ENCODE data around the gene RBM6.

RBM6 gene

DNA sequence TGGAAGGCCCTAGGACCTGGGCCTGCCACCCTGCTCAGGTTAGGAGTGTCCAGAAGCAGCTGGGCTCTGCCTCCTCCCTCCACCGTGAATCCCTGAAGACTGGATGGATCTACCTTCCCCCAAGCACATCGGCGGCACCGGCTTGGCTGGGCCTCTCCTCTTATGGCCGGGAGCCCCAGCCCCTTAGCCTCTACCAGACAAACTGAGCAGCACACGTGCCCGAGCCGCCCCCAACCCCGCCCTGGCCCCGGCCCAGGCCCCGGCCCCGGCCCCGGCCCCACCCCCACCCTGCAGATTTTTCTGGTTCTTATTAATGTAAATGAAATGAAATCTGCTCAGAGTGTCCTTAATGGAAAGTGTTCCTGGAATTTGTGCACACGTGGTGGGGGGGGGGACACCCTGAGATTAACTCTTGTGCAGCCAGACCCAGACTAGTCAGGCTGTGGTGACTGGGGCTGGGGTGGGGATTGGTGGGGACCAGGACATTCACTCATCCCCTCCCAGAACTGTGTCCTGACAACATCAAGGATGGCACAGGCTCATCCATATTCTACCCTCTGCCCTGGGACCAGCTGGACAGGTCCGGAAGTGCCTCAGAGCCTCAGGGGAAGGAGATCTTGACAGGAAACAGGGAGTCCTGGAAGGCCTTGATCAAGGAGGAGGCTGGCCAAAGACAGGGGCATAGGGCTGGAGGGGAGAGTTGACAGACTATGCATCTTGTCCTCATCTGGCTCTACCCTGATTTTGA is 184.3 kb downstream of the RBM6 start:
- Histone ChIP-seq H3K27me3 (ENCODE audit: insufficient read depth, low read length) (no peaks in the 10 kb centered on the region), H3K4me1 (ENCODE audit: insufficient read depth, low read length) (peaks cover 15% of the 10 kb centered on the region), H3K27ac (ENCODE audit: low read length) (peak overlapping the region; percentile 7), H3K9me3 (ENCODE audit: insufficient read depth, low read depth, low read length) (no peaks in the 10 kb centered on the region), H3K4me3 (ENCODE audit: low read length) (no peak overlapping the region), H3K9ac (ENCODE audit: low read depth, low read length) (peak overlapping the region; percentile 33; the same call in 1 of the 2 replicates), H3K36me3 (ENCODE audit: insufficient read depth, low read depth, low read length) (peaks cover 11% of the 10 kb centered on the region; the same call in 1 of the 2 replicates)

DNA sequence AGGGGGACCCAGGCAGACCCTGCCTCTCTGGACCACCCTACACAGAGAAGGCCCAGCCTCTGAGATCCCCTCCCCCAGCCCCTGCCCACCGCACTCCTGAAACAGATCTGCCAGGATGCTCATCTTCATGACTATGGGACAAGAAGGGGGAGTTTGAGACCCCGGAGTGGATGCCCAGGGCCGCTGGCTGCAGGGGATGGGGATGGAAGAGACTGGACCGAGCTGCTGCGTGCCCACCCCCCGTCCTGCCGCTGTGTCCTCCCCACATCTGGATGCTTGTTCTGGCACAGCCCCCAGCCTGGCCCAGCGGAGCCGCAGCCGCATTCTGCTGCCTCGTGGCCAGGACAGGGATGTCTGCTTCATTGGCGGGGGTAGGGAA is 184.8 kb downstream of the RBM6 start:
- Histone ChIP-seq H3K4me1 (ENCODE audit: insufficient read depth, low read length) (peaks cover 15% of the 10 kb centered on the region), H3K36me3 (ENCODE audit: insufficient read depth, low read depth, low read length) (peaks cover 7% of the 10 kb centered on the region; the same call in 1 of the 2 replicates), H3K9me3 (ENCODE audit: insufficient read depth, low read depth, low read length) (no peaks in the 10 kb centered on the region), H3K27ac (ENCODE audit: low read length) (peak overlapping the region; percentile 7), H3K9ac (ENCODE audit: low read depth, low read length) (peak overlapping the region; percentile 33; the same call in 1 of the 2 replicates), H3K27me3 (ENCODE audit: insufficient read depth, low read length) (no peaks in the 10 kb centered on the region), H3K4me3 (ENCODE audit: low read length) (no peak overlapping the region)

DNA sequence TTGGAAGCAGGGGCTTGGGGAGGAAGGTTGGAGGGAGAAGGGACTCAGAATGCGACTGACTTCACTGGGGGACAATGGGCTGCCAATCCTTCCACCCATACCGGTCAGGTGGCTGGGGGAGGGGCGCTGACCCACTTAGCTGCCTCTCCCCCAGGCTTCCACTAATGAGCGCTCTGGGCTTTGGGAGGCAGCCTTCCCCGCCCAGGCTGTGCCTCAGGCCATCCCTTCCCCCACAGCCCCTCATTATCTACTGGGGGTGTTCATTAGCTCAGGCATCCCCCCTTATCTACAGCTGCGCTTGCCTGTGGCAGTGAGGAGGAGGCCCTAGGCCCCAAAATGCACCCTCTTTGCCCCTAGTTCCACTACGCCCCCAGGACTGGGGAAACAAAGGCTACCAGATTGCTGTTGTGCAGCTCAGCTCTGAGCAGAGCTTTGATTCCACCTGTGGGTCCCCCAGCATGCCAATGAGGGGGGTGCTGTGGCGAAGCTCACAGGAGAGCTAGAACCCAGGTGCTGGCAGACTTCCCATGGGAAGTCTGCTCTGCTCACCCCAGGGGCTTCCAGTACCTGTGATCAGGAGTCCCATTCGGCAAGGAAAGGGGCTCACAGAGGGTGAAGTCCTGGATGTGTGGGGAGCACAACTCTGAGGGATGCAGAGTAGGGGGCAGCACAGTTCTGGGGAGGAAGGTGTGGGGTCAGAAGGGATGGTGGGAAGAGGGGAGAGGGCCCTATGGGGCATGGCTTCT is 185.8 kb downstream of the RBM6 start:
- Histone ChIP-seq H3K4me3 (ENCODE audit: low read length) (no peak overlapping the region), H3K9ac (ENCODE audit: low read depth, low read length) (peak overlapping the region; percentile 55; the same call in 1 of the 2 replicates), H3K27me3 (ENCODE audit: insufficient read depth, low read length) (no peaks in the 10 kb centered on the region), H3K4me1 (ENCODE audit: insufficient read depth, low read length) (peaks cover 15% of the 10 kb centered on the region), H3K27ac (ENCODE audit: low read length) (no peak overlapping the region), H3K9me3 (ENCODE audit: insufficient read depth, low read depth, low read length) (no peaks in the 10 kb centered on the region), H3K36me3 (ENCODE audit: insufficient read depth, low read depth, low read length) (no peaks in the 10 kb centered on the region; the same call in 1 of the 2 replicates)

GRCh38 chr3:50126287-50127211 is 186.6 kb downstream of the RBM6 start:
- Histone ChIP-seq H3K9ac (ENCODE audit: low read depth, low read length) (peak overlapping the region; percentile 55; the same call in 1 of the 2 replicates), H3K4me1 (ENCODE audit: insufficient read depth, low read length) (peaks cover 15% of the 10 kb centered on the region), H3K36me3 (ENCODE audit: insufficient read depth, low read depth, low read length) (no peaks in the 10 kb centered on the region), H3K9me3 (ENCODE audit: insufficient read depth, low read depth, low read length) (no peaks in the 10 kb centered on the region), H3K4me3 (ENCODE audit: low read length) (no peak overlapping the region), H3K27ac (ENCODE audit: low read length) (no peak overlapping the region), H3K27me3 (ENCODE audit: insufficient read depth, low read length) (no peaks in the 10 kb centered on the region)

All from iPS-20b (cell line).